CD4-positive, alpha-beta memory T cell (primary cell): Measurements from ENCODE around the gene VCAN. TPM values are rescaled to one million over a fixed set of nuclear protein-coding genes. Genes with fewer than 3 reads are reported as not detected.

Experiments used
- CTCF ChIA-PET: fragments of 350-600 bp; sonication (Branson Sonifier 250); formaldehyde crosslinking; loops from one replicate; lab custom pipeline; 2021; ENCODE audit warnings: inconsistent platforms; ENCODE audit not compliant: partially characterized antibody; lab: Charles Lee
- POLR2A ChIA-PET: fragments of 350-600 bp; sonication (Branson Sonifier 250); formaldehyde crosslinking; loops from one replicate; lab custom pipeline; 2021; ENCODE audit not compliant: partially characterized antibody; lab: Charles Lee
- DNase-seq, 5 donors: peaks; one replicate each; pipeline versions ENCODE4 v3.0.0 to v3.0.0-alpha.2; 2020 to 2022; ENCODE audit warnings: mixed read lengths in 1 of 5
- H3K27ac ChIP-seq: one replicate; pipeline ENCODE4 v1.7.0; 2013; ENCODE audit warnings: low read depth, low read length
- H3K27me3 ChIP-seq: 2 replicates; pipeline ENCODE4 v1.7.0; 2013; ENCODE audit warnings: mild to moderate bottlenecking, low read length, moderate library complexity; ENCODE audit not compliant: insufficient read depth
- H3K36me3 ChIP-seq: 2 replicates; pipeline ENCODE4 v1.7.0; 2013; ENCODE audit warnings: mild to moderate bottlenecking, low read length, moderate library complexity; ENCODE audit not compliant: insufficient read depth
- H3K4me1 ChIP-seq: 2 replicates; pipeline ENCODE4 v1.7.0; 2013; ENCODE audit warnings: mild to moderate bottlenecking, low read length, moderate library complexity; ENCODE audit not compliant: insufficient read depth
- H3K4me3 ChIP-seq, 2 donors: one replicate each; pipeline ENCODE4 v1.7.0; 2013; ENCODE audit warnings: low read length in 2 of 2, mild to moderate bottlenecking in 1 of 2
- H3K9me3 ChIP-seq, 2 donors: one replicate each; pipeline ENCODE4 v1.7.0; 2013; ENCODE audit warnings: low read length in 2 of 2, control low read depth in 1 of 2; ENCODE audit not compliant: control insufficient read depth in 1 of 2
- H3K27ac Mint-ChIP-seq, 7 donors: one replicate each; pipeline ENCODE4 v1.8.0; 2020 to 2021; ENCODE audit warnings: mixed read lengths in 7 of 7, mild to moderate bottlenecking in 6 of 7, inconsistent platforms in 3 of 7, moderate library complexity in 3 of 7
- H3K27me3 Mint-ChIP-seq, 2 donors: one replicate each; pipeline ENCODE4 v1.8.0; 2020 to 2021; ENCODE audit warnings: mixed read lengths in 2 of 2
- H3K36me3 Mint-ChIP-seq, 2 donors: one replicate each; pipeline ENCODE4 v1.8.0; 2020 to 2021; ENCODE audit warnings: mixed read lengths in 2 of 2, inconsistent platforms in 1 of 2, mild to moderate bottlenecking in 1 of 2
- H3K4me1 Mint-ChIP-seq, 4 donors: one replicate each; pipeline ENCODE4 v1.8.0; 2020 to 2021; ENCODE audit warnings: mixed read lengths in 4 of 4, mild to moderate bottlenecking in 1 of 4
- H3K4me3 Mint-ChIP-seq, 8 donors: one replicate each; pipeline ENCODE4 v1.8.0; 2020 to 2021; ENCODE audit warnings: mixed read lengths in 8 of 8, mild to moderate bottlenecking in 7 of 8, moderate library complexity in 6 of 8, inconsistent platforms in 3 of 8
- H3K9me3 Mint-ChIP-seq, 8 donors: one replicate each; pipeline ENCODE4 v1.8.0; 2020 to 2021; ENCODE audit warnings: mixed read lengths in 8 of 8, mild to moderate bottlenecking in 5 of 8, inconsistent platforms in 3 of 8, moderate library complexity in 1 of 8
- intact Hi-C: fragments of 100-400 bp; cut with micrococcal nuclease; formaldehyde crosslinking; loops from one replicate; pipeline ENCODE4 v1.15.1; 2023
- polyA plus RNA-seq, 2 donors: library from polyadenylated mRNA; unstranded; fragments of 300-500 nt; fragmentation: Illumina TruSeq; gene quantifications; one replicate each; pipeline ENCODE4 v1.2.3, GENCODE V29; 2021
- total RNA-seq, 2 experiments: library from RNA; stranded (reverse); gene quantifications; one replicate each; pipeline ENCODE4 v1.2.3, GENCODE V29; 2021

The VCAN gene
- total and polyA plus RNA-seq, 4 experiments from 2014 or later: 0.05 to 0.09 (median 0.06) TPM; not detected in 1

DNA sequence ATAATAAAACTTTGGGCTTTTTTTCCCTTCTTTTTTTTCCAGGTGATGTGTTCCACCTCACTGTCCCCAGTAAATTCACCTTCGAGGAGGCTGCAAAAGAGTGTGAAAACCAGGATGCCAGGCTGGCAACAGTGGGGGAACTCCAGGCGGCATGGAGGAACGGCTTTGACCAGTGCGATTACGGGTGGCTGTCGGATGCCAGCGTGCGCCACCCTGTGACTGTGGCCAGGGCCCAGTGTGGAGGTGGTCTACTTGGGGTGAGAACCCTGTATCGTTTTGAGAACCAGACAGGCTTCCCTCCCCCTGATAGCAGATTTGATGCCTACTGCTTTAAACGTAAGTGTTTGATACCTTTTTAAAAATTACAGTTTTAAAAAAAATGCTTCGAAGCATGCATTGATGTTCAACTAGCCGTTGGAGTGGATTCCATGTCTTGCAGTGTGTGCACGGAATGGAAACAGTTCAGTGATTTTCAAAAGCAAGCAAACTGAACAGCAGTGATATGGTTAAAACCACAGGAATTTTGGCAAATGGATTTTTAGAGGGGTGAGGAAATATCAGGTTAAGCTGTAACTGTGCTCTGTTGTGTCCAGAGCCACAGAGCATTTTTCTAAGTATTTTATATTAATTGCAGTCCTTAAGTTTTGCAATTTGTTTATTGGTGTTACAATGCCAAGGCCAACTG lies 40.7 kb downstream of the VCAN start:
- H3K27me3 ChIP-seq: no peaks in the 10 kb centered on the region
- Mint-ChIP-seq H3K27me3 (peaks cover 0 to 2% of the 10 kb centered on the region in 2 donors), H3K4me1 (no peaks in the 10 kb centered on the region), H3K4me3 (no peak overlapping the region), H3K9me3 (no peaks in the 10 kb centered on the region), H3K27ac (no peak overlapping the region), H3K36me3 (no peaks in the 10 kb centered on the region)
- no peak overlapping the region for H3K27ac ChIP-seq
- no peak overlapping the region for H3K4me3 ChIP-seq
- H3K36me3 ChIP-seq: no peaks in the 10 kb centered on the region
- POLR2A ChIA-PET: no interaction called here
- H3K4me1 ChIP-seq: no peaks in the 10 kb centered on the region
- intact Hi-C loops: no loop called here
- CTCF ChIA-PET: no interaction called here
- no peaks in the 10 kb centered on the region for H3K9me3 ChIP-seq
- DNase-seq: no peak

DNA sequence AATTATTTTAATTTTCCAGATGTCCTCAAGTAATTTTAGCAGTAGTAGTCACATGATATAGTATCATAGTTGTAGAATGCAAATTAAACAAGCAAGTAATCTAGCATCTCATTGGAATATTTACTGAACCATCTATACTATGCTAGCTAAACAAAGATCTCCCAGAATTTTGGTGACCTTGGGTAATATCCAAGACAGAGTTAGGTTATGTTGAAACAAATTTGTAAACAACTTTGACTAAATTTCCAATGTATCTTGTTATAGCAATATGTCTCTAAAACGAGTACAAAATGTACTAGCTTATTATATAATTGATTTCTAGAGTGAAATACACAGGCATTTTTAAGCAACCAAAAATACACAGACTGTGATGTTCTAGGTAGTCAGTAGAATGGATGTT lies 41.5 kb downstream of the VCAN start:
- Histone ChIP-seq H3K4me3 (no peak overlapping the region), H3K9me3 (no peaks in the 10 kb centered on the region), H3K36me3 (no peaks in the 10 kb centered on the region), H3K27me3 (no peaks in the 10 kb centered on the region), H3K4me1 (no peaks in the 10 kb centered on the region), H3K27ac (no peak overlapping the region)
- ChIA-PET POLR2A (no interaction called here), CTCF (no interaction called here)
- Mint-ChIP-seq H3K27ac (no peak overlapping the region), H3K4me3 (no peak overlapping the region), H3K4me1 (no peaks in the 10 kb centered on the region), H3K27me3 (peaks cover 0 to 4% of the 10 kb centered on the region in 2 donors), H3K36me3 (no peaks in the 10 kb centered on the region), H3K9me3 (no peaks in the 10 kb centered on the region)
- intact Hi-C loops: no loop called here
- no peak for DNase-seq

DNA sequence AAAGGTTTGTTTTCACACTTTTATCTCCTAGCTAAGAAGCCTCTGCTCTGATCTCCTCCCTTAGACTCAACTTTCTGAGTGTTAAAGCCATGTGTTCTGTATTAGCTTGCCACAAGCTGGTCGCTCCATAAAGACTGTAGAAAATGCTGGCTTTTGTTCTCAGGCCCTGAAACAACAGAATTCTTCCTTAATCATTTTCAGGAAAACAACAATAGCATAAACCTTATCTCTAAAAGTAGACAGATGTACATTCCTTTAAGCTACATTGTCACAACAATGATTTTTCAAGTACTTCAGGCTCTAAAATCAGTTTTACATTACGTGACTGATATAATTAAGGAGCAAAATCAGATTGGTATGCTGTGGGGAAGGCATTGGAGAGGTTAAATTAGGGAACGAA lies 41.9 kb downstream of the VCAN start:
- intact Hi-C loops: no loop called here
- H3K27ac Mint-ChIP-seq: no peak overlapping the region
- H3K4me1 Mint-ChIP-seq: no peaks in the 10 kb centered on the region
- ChIA-PET CTCF (no interaction called here), POLR2A (no interaction called here)
- H3K27me3 Mint-ChIP-seq: peaks cover 0 to 4% of the 10 kb centered on the region in 2 donors
- H3K36me3 Mint-ChIP-seq: no peaks in the 10 kb centered on the region
- no peaks in the 10 kb centered on the region for H3K4me1 ChIP-seq
- no peaks in the 10 kb centered on the region for H3K9me3 Mint-ChIP-seq
- no peak overlapping the region for H3K4me3 Mint-ChIP-seq
- H3K4me3 ChIP-seq: no peak overlapping the region
- H3K36me3 ChIP-seq: no peaks in the 10 kb centered on the region
- DNase-seq: no peak
- H3K27ac ChIP-seq: no peak overlapping the region
- H3K27me3 ChIP-seq: no peaks in the 10 kb centered on the region
- H3K9me3 ChIP-seq: no peaks in the 10 kb centered on the region

DNA sequence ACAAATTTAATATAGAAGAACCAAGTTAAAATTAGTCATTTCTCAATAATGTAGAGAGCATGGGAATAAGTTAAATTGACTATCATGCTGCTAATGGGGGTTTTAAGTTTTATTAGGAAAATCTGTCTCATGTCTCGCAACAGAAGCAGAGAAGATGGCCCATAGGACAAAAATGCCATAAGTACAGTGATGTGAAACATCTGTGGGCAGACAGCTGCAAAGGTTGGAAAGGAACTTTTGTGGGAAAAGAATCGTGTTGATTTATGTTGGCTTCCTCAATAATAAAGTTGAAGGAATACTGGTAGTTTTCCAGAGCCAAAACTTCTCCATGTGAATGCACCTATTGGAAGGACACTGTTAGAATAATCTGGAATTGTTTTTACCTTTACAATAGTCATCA lies 44.8 kb downstream of the VCAN start:
- Histone ChIP-seq H3K9me3 (no peaks in the 10 kb centered on the region), H3K4me3 (no peak overlapping the region), H3K27ac (no peak overlapping the region), H3K36me3 (no peaks in the 10 kb centered on the region), H3K4me1 (no peaks in the 10 kb centered on the region), H3K27me3 (no peaks in the 10 kb centered on the region)
- no peaks in the 10 kb centered on the region for H3K4me1 Mint-ChIP-seq
- no peaks in the 10 kb centered on the region for H3K36me3 Mint-ChIP-seq
- ChIA-PET POLR2A (no interaction called here), CTCF (no interaction called here)
- H3K27ac Mint-ChIP-seq: no peak overlapping the region
- H3K27me3 Mint-ChIP-seq: peaks cover 0 to 4% of the 10 kb centered on the region in 2 donors
- peaks cover 0 to 2% (median 0%) of the 10 kb centered on the region in 8 donors for H3K9me3 Mint-ChIP-seq
- H3K4me3 Mint-ChIP-seq: no peak overlapping the region
- no peak for DNase-seq
- intact Hi-C loops: no loop called here

DNA sequence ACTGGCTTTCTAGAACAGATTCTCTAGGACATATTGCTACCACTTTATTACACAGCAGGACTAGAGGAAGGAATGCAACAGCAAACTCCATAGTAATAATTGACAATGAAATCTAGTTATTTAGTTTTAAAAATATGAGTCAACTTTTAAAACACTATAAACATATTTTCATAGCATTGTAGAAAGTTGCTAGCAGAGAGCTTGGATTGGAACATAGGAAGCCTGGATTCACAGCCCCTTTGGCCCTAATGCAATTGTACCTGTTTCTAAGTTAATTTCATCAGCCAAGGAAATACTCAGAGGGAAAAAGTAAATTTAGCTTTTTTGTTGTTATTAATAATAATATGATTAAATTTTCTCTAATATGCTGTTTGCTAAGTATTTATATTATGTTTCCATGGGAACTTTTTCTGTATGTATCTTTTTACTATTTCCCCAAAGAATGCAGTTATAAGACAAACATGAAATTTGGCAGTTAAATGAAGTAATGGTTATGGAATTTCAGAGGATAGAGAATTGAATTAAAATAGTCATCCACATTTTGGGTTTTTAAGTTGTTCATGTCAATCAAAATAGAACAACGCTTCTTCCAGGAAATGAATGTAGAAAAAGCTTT lies 45.6 kb downstream of the VCAN start:
- no peaks in the 10 kb centered on the region for H3K4me1 ChIP-seq
- H3K4me3 ChIP-seq: no peak overlapping the region
- no peaks in the 10 kb centered on the region for H3K36me3 ChIP-seq
- no peak for DNase-seq
- Mint-ChIP-seq H3K36me3 (no peaks in the 10 kb centered on the region), H3K9me3 (peaks cover 0 to 2% (median 0%) of the 10 kb centered on the region in 8 donors), H3K4me3 (no peak overlapping the region), H3K4me1 (no peaks in the 10 kb centered on the region), H3K27me3 (peaks cover 0 to 4% of the 10 kb centered on the region in 2 donors), H3K27ac (no peak overlapping the region)
- CTCF ChIA-PET: no interaction called here
- POLR2A ChIA-PET: no interaction called here
- no peaks in the 10 kb centered on the region for H3K9me3 ChIP-seq
- intact Hi-C loops: no loop called here
- no peak overlapping the region for H3K27ac ChIP-seq
- no peaks in the 10 kb centered on the region for H3K27me3 ChIP-seq

DNA sequence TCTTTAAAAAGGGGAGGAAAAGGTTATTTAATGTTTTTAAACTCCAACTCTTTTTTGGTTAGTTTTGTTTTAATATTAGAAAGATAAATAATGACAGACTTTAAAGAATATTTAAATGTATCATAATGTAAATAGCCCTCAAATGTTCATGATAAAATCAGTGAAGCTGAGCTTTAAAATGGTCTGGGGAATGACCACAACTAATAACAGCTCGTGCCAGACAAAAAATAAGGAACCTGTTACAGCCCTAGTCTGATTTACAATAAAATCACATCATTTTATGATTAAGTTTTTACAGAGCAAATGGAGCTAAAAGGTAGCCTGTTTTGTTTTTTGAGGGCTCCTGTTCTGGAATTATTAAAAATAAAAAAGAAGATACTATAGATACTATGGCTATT lies 46.1 kb downstream of the VCAN start:
- Histone ChIP-seq H3K27me3 (no peaks in the 10 kb centered on the region), H3K9me3 (no peaks in the 10 kb centered on the region), H3K4me3 (no peak overlapping the region), H3K36me3 (no peaks in the 10 kb centered on the region), H3K4me1 (no peaks in the 10 kb centered on the region), H3K27ac (no peak overlapping the region)
- intact Hi-C loops: no loop called here
- no peaks in the 10 kb centered on the region for H3K4me1 Mint-ChIP-seq
- H3K27ac Mint-ChIP-seq: no peak overlapping the region
- ChIA-PET CTCF (no interaction called here), POLR2A (no interaction called here)
- no peaks in the 10 kb centered on the region for H3K36me3 Mint-ChIP-seq
- peaks cover 0 to 4% of the 10 kb centered on the region in 2 donors for H3K27me3 Mint-ChIP-seq
- DNase-seq: no peak
- no peak overlapping the region for H3K4me3 Mint-ChIP-seq
- peaks cover 0 to 2% (median 0%) of the 10 kb centered on the region in 8 donors for H3K9me3 Mint-ChIP-seq

DNA sequence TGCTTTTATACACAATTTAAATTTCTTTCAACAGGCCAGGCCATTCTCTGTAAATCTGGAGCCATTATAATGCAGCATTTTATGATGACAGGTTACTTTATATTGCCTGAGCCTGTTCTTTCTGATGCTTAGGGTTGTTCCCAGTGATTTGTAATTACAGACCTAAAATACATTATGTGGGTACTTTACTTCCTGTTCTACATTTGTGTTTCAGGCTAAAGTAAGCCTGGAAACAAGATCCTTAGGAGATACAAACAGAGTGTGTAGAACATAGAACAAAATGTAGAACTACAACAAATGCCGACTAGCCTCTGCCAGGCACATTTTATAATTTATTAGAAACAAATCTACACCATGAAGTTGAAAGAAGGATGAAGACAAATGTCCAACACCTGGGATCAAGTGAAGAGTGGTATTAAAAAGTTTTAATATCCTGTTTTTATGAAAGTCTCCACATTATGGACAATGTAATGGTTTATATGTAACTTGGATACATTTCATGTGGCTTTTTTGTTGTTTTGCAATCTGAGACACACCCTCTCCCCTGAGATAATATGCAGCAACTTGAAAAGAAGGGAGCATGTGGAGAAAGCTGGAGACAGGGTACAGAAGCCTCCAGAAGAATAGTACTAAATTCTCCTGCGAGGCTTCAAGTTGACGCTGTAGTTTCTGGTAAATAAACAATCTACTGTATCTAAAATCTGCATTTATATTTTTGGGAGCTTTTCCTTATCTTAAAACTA lies 46.9 kb downstream of the VCAN start:
- Histone ChIP-seq H3K27me3 (no peaks in the 10 kb centered on the region), H3K27ac (no peak overlapping the region), H3K4me1 (no peaks in the 10 kb centered on the region), H3K4me3 (no peak overlapping the region), H3K36me3 (no peaks in the 10 kb centered on the region), H3K9me3 (no peaks in the 10 kb centered on the region)
- peaks cover 0 to 2% of the 10 kb centered on the region in 2 donors for H3K27me3 Mint-ChIP-seq
- CTCF ChIA-PET: interaction anchor here (0.6 kb wide), 1 partner anchor 91 kb away, joined by 3 read pairs; no protein-coding TSS in a partner anchor
- no peak overlapping the region for H3K4me3 Mint-ChIP-seq
- DNase-seq: no peak
- H3K36me3 Mint-ChIP-seq: no peaks in the 10 kb centered on the region
- intact Hi-C loops: no loop called here
- no peaks in the 10 kb centered on the region for H3K4me1 Mint-ChIP-seq
- H3K9me3 Mint-ChIP-seq: peaks cover 0 to 2% (median 0%) of the 10 kb centered on the region in 8 donors
- POLR2A ChIA-PET: no interaction called here
- H3K27ac Mint-ChIP-seq: no peak overlapping the region
